Measurements from ENCODE around the gene TLL1. TPM values are rescaled to one million over a fixed set of nuclear protein-coding genes. Genes with fewer than 3 reads are reported as not detected.

TLL1 gene
- total and polyA plus RNA-seq, 10 donors, result 0.07 to 1.1 (median 0.21) TPM

- Histone ChIP-seq H3K9me3 (peaks cover 0 to 10% (median 0%) of the 10 kb centered on the region in 8 donors), H3K27ac (no peak overlapping the region), H3K36me3 (no peaks in the 10 kb centered on the region), H3K4me3 (no peak overlapping the region), H3K27me3 (replicated peaks in 1 of 7) (no peaks in the 10 kb centered on the region), H3K4me1 (no peaks in the 10 kb centered on the region)
- TF ChIP-seq POLR2A (IDR thresholded peaks at IDR 0.05) (no peak), POLR2AphosphoS5 (IDR thresholded peaks at IDR 0.05) (no peak)
- TF ChIP-seq, protein P1, sequence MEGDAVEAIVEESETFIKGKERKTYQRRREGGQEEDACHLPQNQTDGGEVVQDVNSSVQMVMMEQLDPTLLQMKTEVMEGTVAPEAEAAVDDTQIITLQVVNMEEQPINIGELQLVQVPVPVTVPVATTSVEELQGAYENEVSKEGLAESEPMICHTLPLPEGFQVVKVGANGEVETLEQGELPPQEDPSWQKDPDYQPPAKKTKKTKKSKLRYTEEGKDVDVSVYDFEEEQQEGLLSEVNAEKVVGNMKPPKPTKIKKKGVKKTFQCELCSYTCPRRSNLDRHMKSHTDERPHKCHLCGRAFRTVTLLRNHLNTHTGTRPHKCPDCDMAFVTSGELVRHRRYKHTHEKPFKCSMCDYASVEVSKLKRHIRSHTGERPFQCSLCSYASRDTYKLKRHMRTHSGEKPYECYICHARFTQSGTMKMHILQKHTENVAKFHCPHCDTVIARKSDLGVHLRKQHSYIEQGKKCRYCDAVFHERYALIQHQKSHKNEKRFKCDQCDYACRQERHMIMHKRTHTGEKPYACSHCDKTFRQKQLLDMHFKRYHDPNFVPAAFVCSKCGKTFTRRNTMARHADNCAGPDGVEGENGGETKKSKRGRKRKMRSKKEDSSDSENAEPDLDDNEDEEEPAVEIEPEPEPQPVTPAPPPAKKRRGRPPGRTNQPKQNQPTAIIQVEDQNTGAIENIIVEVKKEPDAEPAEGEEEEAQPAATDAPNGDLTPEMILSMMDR (IDR thresholded peaks at IDR 0.05 in 8 of 11, conservative IDR thresholded peaks at IDR 0.05 in 3 of 11), result no peak
- no peak for DNase-seq
- 91 to 95% (median 92%) methylated on average over 6 of the region's 6 CpGs for WGBS, 5 donors
- intact Hi-C loops (cut with DNase I; ENCODE audit: low total_unique reads), result no loop called here
Observed at GRCh38 chr4:166014411-166014810, 141.4 kb downstream of the TLL1 start.

DNA sequence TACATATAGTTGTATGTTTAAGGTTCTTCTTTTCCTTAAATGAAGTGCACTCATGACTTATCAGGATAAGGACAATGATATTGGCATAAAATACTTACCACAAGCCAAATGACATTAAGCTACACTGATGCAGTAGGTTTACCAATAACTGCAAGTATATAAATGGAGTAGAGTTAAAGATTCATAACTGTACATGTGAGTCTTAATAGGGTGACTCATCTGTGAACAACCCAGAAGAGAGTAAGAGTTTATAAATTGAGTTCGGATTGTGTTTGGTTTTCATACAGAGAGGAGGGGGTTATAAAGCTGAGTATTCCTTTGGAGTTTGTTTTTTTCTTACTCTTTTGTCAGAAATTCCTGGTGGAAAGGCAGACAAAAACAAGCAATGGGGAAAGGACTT lies 144.8 kb downstream of the TLL1 start:
- intact Hi-C loops (cut with DNase I; ENCODE audit: low total_unique reads), result no loop called here
- DNase-seq, result no peak
- Histone ChIP-seq H3K27me3 (replicated peaks in 1 of 7) (no peaks in the 10 kb centered on the region), H3K36me3 (no peaks in the 10 kb centered on the region), H3K4me1 (no peaks in the 10 kb centered on the region), H3K27ac (no peak overlapping the region), H3K9me3 (no peaks in the 10 kb centered on the region), H3K4me3 (no peak overlapping the region)
- TF ChIP-seq POLR2A (IDR thresholded peaks at IDR 0.05) (no peak), POLR2AphosphoS5 (IDR thresholded peaks at IDR 0.05) (no peak)
- TF ChIP-seq, protein P1 (IDR thresholded peaks at IDR 0.05 in 8 of 11, conservative IDR thresholded peaks at IDR 0.05 in 3 of 11), result no peak
- 79 to 95% (median 83%) methylated on average over 1 of the region's 1 CpG for WGBS, 5 donors

DNA sequence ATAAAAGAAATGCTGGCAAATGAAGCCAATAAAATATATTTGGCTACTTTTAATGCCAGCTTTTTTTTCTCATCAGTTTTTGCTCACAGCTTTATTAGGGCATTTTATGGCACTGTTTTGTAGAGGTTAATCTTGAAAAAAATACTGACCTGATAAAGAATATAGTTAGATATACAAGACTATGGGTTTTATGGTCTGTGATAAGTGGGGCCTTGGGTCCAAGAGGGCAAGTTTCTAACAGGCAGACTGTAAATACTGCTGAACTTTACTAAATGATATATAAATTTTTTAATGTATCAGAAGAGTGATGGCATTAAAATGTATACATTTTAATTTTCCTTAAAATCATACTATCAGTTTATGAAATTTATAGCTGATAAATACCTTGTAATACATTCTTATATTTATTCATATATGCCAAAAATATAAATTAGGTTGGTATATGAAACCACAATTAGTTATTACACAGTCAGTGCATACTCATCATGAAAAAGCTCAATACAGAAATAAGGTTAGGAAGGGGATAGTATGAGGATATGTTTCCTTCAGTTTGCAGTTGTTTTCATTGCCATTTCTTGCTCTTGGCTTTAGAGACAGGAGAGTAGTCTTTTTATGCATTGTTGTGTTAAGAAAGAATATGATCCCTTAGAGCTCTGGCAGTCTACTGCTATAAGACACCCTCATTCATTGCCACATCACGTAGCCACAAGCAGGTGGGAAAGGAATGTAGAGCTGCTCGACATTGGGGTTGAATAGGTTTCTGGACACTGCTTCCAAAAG lies 146.6 kb downstream of the TLL1 start:
- no peaks in the 10 kb centered on the region for H3K27me3 ChIP-seq (replicated peaks in 1 of 7)
- no peaks in the 10 kb centered on the region for H3K9me3 ChIP-seq
- intact Hi-C loops (cut with DNase I; ENCODE audit: low total_unique reads), result no loop called here
- H3K4me3 ChIP-seq, result no peak overlapping the region
- no peaks in the 10 kb centered on the region for H3K4me1 ChIP-seq
- no peaks in the 10 kb centered on the region for H3K36me3 ChIP-seq
- no peak overlapping the region for H3K27ac ChIP-seq
- 69 to 82% (median 79%) methylated on average over 2 of the region's 2 CpGs for WGBS, 5 donors
- TF ChIP-seq, protein P1 (IDR thresholded peaks at IDR 0.05 in 8 of 11, conservative IDR thresholded peaks at IDR 0.05 in 3 of 11), result no peak
- TF ChIP-seq POLR2AphosphoS5 (IDR thresholded peaks at IDR 0.05) (no peak), POLR2A (IDR thresholded peaks at IDR 0.05) (no peak)
- DNase-seq, result no peak

DNA sequence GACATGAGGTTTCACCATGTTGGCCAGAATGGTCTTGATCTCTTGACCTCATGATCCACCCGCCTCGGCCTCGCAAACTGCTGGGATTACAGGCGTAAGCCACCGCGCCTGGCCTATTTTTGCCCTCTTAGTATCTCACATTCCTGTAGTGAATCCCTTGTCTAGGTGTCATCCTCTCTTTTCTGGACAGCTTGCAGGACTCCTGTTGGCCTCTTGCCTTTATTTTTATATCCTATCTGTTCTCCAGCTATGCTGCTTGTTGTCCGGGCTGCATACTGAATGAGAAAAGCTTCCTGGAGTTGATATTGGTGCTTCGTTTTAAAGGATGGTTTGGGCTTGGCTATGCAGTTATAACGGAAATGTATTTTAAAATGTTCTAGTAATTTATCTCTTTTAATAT lies 148.6 kb downstream of the TLL1 start:
- Histone ChIP-seq H3K9me3 (peaks cover 0 to 6% (median 0%) of the 10 kb centered on the region in 8 donors), H3K4me1 (no peaks in the 10 kb centered on the region), H3K27me3 (replicated peaks in 1 of 7) (no peaks in the 10 kb centered on the region), H3K27ac (no peak overlapping the region), H3K4me3 (no peak overlapping the region), H3K36me3 (no peaks in the 10 kb centered on the region)
- WGBS, 5 donors, result 89 to 97% (median 94%) methylated on average over 9 of the region's 9 CpGs
- DNase-seq, result no peak
- intact Hi-C loops (cut with DNase I; ENCODE audit: low total_unique reads), result no loop called here
- TF ChIP-seq, protein P1 (IDR thresholded peaks at IDR 0.05 in 8 of 11, conservative IDR thresholded peaks at IDR 0.05 in 3 of 11), result no peak
- TF ChIP-seq POLR2AphosphoS5 (IDR thresholded peaks at IDR 0.05), result no peak
- TF ChIP-seq POLR2A (IDR thresholded peaks at IDR 0.05), result no peak

Measured in spleen (tissue), 11 donors.